ENCODE data around the gene RGS7.

- TF ChIP-seq, protein P1, sequence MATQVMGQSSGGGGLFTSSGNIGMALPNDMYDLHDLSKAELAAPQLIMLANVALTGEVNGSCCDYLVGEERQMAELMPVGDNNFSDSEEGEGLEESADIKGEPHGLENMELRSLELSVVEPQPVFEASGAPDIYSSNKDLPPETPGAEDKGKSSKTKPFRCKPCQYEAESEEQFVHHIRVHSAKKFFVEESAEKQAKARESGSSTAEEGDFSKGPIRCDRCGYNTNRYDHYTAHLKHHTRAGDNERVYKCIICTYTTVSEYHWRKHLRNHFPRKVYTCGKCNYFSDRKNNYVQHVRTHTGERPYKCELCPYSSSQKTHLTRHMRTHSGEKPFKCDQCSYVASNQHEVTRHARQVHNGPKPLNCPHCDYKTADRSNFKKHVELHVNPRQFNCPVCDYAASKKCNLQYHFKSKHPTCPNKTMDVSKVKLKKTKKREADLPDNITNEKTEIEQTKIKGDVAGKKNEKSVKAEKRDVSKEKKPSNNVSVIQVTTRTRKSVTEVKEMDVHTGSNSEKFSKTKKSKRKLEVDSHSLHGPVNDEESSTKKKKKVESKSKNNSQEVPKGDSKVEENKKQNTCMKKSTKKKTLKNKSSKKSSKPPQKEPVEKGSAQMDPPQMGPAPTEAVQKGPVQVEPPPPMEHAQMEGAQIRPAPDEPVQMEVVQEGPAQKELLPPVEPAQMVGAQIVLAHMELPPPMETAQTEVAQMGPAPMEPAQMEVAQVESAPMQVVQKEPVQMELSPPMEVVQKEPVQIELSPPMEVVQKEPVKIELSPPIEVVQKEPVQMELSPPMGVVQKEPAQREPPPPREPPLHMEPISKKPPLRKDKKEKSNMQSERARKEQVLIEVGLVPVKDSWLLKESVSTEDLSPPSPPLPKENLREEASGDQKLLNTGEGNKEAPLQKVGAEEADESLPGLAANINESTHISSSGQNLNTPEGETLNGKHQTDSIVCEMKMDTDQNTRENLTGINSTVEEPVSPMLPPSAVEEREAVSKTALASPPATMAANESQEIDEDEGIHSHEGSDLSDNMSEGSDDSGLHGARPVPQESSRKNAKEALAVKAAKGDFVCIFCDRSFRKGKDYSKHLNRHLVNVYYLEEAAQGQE (IDR thresholded peaks at IDR 0.05; ENCODE audit: borderline replicate concordance), result no peak
- TF ChIP-seq TAF1 (IDR thresholded peaks at IDR 0.05; ENCODE audit: low read depth), result no peak
- TF ChIP-seq, protein P2, sequence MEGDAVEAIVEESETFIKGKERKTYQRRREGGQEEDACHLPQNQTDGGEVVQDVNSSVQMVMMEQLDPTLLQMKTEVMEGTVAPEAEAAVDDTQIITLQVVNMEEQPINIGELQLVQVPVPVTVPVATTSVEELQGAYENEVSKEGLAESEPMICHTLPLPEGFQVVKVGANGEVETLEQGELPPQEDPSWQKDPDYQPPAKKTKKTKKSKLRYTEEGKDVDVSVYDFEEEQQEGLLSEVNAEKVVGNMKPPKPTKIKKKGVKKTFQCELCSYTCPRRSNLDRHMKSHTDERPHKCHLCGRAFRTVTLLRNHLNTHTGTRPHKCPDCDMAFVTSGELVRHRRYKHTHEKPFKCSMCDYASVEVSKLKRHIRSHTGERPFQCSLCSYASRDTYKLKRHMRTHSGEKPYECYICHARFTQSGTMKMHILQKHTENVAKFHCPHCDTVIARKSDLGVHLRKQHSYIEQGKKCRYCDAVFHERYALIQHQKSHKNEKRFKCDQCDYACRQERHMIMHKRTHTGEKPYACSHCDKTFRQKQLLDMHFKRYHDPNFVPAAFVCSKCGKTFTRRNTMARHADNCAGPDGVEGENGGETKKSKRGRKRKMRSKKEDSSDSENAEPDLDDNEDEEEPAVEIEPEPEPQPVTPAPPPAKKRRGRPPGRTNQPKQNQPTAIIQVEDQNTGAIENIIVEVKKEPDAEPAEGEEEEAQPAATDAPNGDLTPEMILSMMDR (IDR thresholded peaks at IDR 0.05; ENCODE audit: poor library complexity, severe bottlenecking), result no peak
- TF ChIP-seq EP300 (conservative IDR thresholded peaks at IDR 0.05; ENCODE audit: poor library complexity, severe bottlenecking), result no peak
- no peak for TF ChIP-seq EZH2 (IDR thresholded peaks at IDR 0.05; ENCODE audit: borderline replicate concordance, insufficient read depth, low read length, poor library complexity, severe bottlenecking)
- TF ChIP-seq POLR2AphosphoS5 (IDR thresholded peaks at IDR 0.05), result no peak
Observed at GRCh38 chr1:240976685-240977084, 380.3 kb downstream of the RGS7 start.
